ENCODE results near the gene GGT1.

Gene GGT1

GRCh38 chr22:24584871-24585411 lies 18.1 kb upstream of the GGT1 start:
- Histone ChIP-seq H3K4me3 (ENCODE audit: low read length, poor library complexity, severe bottlenecking) (no peak overlapping the region), H3K36me3 (ENCODE audit: insufficient read depth, low read length) (no peaks in the 10 kb centered on the region), H3K9me2 (replicated peaks; ENCODE audit: low read depth, low read length) (no peaks in the 10 kb centered on the region), H3K79me2 (ENCODE audit: insufficient read depth, low read length) (no peaks in the 10 kb centered on the region), H3K4me1 (ENCODE audit: insufficient read depth, low read length, poor library complexity, severe bottlenecking) (no peaks in the 10 kb centered on the region), H3K27me3 (ENCODE audit: insufficient read depth, low read length, poor library complexity, severe bottlenecking) (no peaks in the 10 kb centered on the region), H3F3A (ENCODE audit: low read depth) (no peaks in the 10 kb centered on the region), H2AFZ (ENCODE audit: low read length) (no peak overlapping the region), H3K4me2 (ENCODE audit: low read depth, low read length, poor library complexity, severe bottlenecking) (no peak overlapping the region), H4K20me1 (ENCODE audit: insufficient read depth, low read length, poor library complexity, severe bottlenecking) (no peaks in the 10 kb centered on the region), H3K9me3 (ENCODE audit: insufficient read depth, low read depth, low read length) (no peaks in the 10 kb centered on the region), H3K9ac (ENCODE audit: low read depth, low read length, poor library complexity, severe bottlenecking) (no peak overlapping the region)
- TF ChIP-seq EZH2phosphoT487 (IDR thresholded peaks at IDR 0.05; ENCODE audit: borderline replicate concordance) (no peak), CTCF (conservative IDR thresholded peaks at IDR 0.05; ENCODE audit: low read length) (no peak)

- Histone ChIP-seq H3K27me3 (ENCODE audit: insufficient read depth, low read length, poor library complexity, severe bottlenecking) (no peaks in the 10 kb centered on the region), H3F3A (ENCODE audit: low read depth) (no peaks in the 10 kb centered on the region), H3K4me1 (ENCODE audit: insufficient read depth, low read length, poor library complexity, severe bottlenecking) (no peaks in the 10 kb centered on the region), H4K20me1 (ENCODE audit: insufficient read depth, low read length, poor library complexity, severe bottlenecking) (no peaks in the 10 kb centered on the region), H3K79me2 (ENCODE audit: insufficient read depth, low read length) (no peaks in the 10 kb centered on the region), H3K9me3 (ENCODE audit: insufficient read depth, low read depth, low read length) (no peaks in the 10 kb centered on the region), H3K4me3 (ENCODE audit: low read length, poor library complexity, severe bottlenecking) (no peak overlapping the region), H3K9ac (ENCODE audit: low read depth, low read length, poor library complexity, severe bottlenecking) (no peak overlapping the region), H3K36me3 (ENCODE audit: insufficient read depth, low read length) (no peaks in the 10 kb centered on the region), H2AFZ (ENCODE audit: low read length) (no peak overlapping the region), H3K9me2 (replicated peaks; ENCODE audit: low read depth, low read length) (no peaks in the 10 kb centered on the region), H3K4me2 (ENCODE audit: low read depth, low read length, poor library complexity, severe bottlenecking) (no peak overlapping the region)
- TF ChIP-seq CTCF (conservative IDR thresholded peaks at IDR 0.05; ENCODE audit: low read length) (no peak), EZH2phosphoT487 (IDR thresholded peaks at IDR 0.05; ENCODE audit: borderline replicate concordance) (no peak)
These were observed 17.5 kb upstream of the GGT1 start for GRCh38 chr22:24585461-24585860.

- no peak overlapping the region for H3K9ac ChIP-seq (ENCODE audit: low read depth, low read length, poor library complexity, severe bottlenecking)
- no peak overlapping the region for H2AFZ ChIP-seq (ENCODE audit: low read length)
- H3K4me2 ChIP-seq (ENCODE audit: low read depth, low read length, poor library complexity, severe bottlenecking): no peak overlapping the region
- no peaks in the 10 kb centered on the region for H3K9me3 ChIP-seq (ENCODE audit: insufficient read depth, low read depth, low read length)
- no peak for TF ChIP-seq CTCF (conservative IDR thresholded peaks at IDR 0.05; ENCODE audit: low read length)
- TF ChIP-seq EZH2phosphoT487 (IDR thresholded peaks at IDR 0.05; ENCODE audit: borderline replicate concordance): no peak
- no peak overlapping the region for H3K4me3 ChIP-seq (ENCODE audit: low read length, poor library complexity, severe bottlenecking)
- no peaks in the 10 kb centered on the region for H3F3A ChIP-seq (ENCODE audit: low read depth)
- H3K9me2 ChIP-seq (replicated peaks; ENCODE audit: low read depth, low read length): no peaks in the 10 kb centered on the region
- no peaks in the 10 kb centered on the region for H3K79me2 ChIP-seq (ENCODE audit: insufficient read depth, low read length)
- no peaks in the 10 kb centered on the region for H4K20me1 ChIP-seq (ENCODE audit: insufficient read depth, low read length, poor library complexity, severe bottlenecking)
- H3K36me3 ChIP-seq (ENCODE audit: insufficient read depth, low read length): no peaks in the 10 kb centered on the region
- no peaks in the 10 kb centered on the region for H3K27me3 ChIP-seq (ENCODE audit: insufficient read depth, low read length, poor library complexity, severe bottlenecking)
- no peaks in the 10 kb centered on the region for H3K4me1 ChIP-seq (ENCODE audit: insufficient read depth, low read length, poor library complexity, severe bottlenecking)
These were observed 17.0 kb upstream of the GGT1 start for GRCh38 chr22:24585927-24586546.
